H9 (cell line): ENCODE measurements around the gene ARMH1. TPM values are rescaled to one million over a fixed set of nuclear protein-coding genes. Genes with fewer than 3 reads are reported as not detected.

Experiments
- DNase-seq: peaks from one replicate; pipeline ENCODE4 v3.0.0-alpha.2; 2017
- H2AFZ ChIP-seq: one replicate; pipeline ENCODE4 v1.6.1; 2013; ENCODE audit warnings: mild to moderate bottlenecking, low read length, control low read depth, moderate library complexity
- H2AK5ac ChIP-seq: 2 replicates; pipeline ENCODE4 v1.6.1; 2013; ENCODE audit warnings: low read length, control low read depth, mixed read lengths; ENCODE audit not compliant: insufficient read length
- H2BK120ac ChIP-seq: one replicate; pipeline ENCODE4 v1.6.1; 2013; ENCODE audit warnings: low read depth, mild to moderate bottlenecking, low read length, control low read depth, inconsistent platforms; ENCODE audit not compliant: poor library complexity, severe bottlenecking
- H2BK12ac ChIP-seq: 2 replicates; pipeline ENCODE4 v1.6.1; 2013; ENCODE audit warnings: low read length, control low read depth, mixed read lengths, low read depth; ENCODE audit not compliant: insufficient read length
- H2BK15ac ChIP-seq: 2 replicates; pipeline ENCODE4 v1.6.1; 2013; ENCODE audit warnings: low read depth, low read length, control low read depth
- H2BK20ac ChIP-seq: one replicate; pipeline ENCODE4 v1.6.1; 2013; ENCODE audit warnings: low read depth, mild to moderate bottlenecking, low read length, control low read depth, inconsistent platforms; ENCODE audit not compliant: poor library complexity, severe bottlenecking
- H2BK5ac ChIP-seq: 2 replicates; pipeline ENCODE4 v1.6.1; 2013; ENCODE audit warnings: low read length, control low read depth, mixed read lengths; ENCODE audit not compliant: insufficient read length
- H3K14ac ChIP-seq: 2 replicates; pipeline ENCODE4 v1.6.1; 2013; ENCODE audit warnings: low read length, control low read depth; ENCODE audit not compliant: insufficient read depth
- H3K18ac ChIP-seq: 2 replicates; pipeline ENCODE4 v1.6.1; 2013; ENCODE audit warnings: low read depth, mild to moderate bottlenecking, mixed read lengths, low read length, control low read depth; ENCODE audit not compliant: insufficient read length
- H3K23ac ChIP-seq: 2 replicates; pipeline ENCODE4 v1.6.1; 2013; ENCODE audit warnings: low read length, control low read depth, mixed read lengths, low read depth; ENCODE audit not compliant: insufficient read length
- H3K23me2 ChIP-seq: 2 replicates; pipeline ENCODE4 v1.6.1; 2013; ENCODE audit warnings: low read depth, mild to moderate bottlenecking, mixed read lengths, low read length, control low read depth; ENCODE audit not compliant: insufficient read length, poor library complexity, severe bottlenecking
- H3K27ac ChIP-seq: 2 replicates; pipeline ENCODE4 v1.5.1; 2013; ENCODE audit warnings: low read length, control low read depth, mixed read lengths, low read depth; ENCODE audit not compliant: insufficient read length
- H3K27me3 ChIP-seq: 2 replicates; pipeline ENCODE4 v1.6.1; 2013; ENCODE audit warnings: low read length, control low read depth, inconsistent platforms; ENCODE audit not compliant: insufficient read depth
- H3K4ac ChIP-seq: 2 replicates; pipeline ENCODE4 v1.6.1; 2013; ENCODE audit warnings: low read depth, mild to moderate bottlenecking, control low read depth, inconsistent platforms, low read length, moderate library complexity
- H3K4me1 ChIP-seq: 2 replicates; pipeline ENCODE4 v1.6.1; 2013; ENCODE audit warnings: low read length, control low read depth, inconsistent platforms; ENCODE audit not compliant: insufficient read depth
- H3K4me2 ChIP-seq: 2 replicates; pipeline ENCODE4 v1.6.1; 2013; ENCODE audit warnings: low read length, control low read depth, mixed read lengths; ENCODE audit not compliant: insufficient read length, insufficient read depth
- H3K56ac ChIP-seq: 2 replicates; pipeline ENCODE4 v1.6.1; 2013; ENCODE audit warnings: low read depth, mild to moderate bottlenecking, mixed read lengths, low read length, control low read depth; ENCODE audit not compliant: insufficient read length
- H3K79me1 ChIP-seq: 2 replicates; pipeline ENCODE4 v1.6.1; 2013; ENCODE audit warnings: low read depth, mild to moderate bottlenecking, moderate library complexity, low read length, control low read depth, inconsistent platforms; ENCODE audit not compliant: insufficient read depth, poor library complexity, severe bottlenecking
- H3K79me2 ChIP-seq: 2 replicates; pipeline ENCODE4 v1.6.1; 2013; ENCODE audit warnings: low read length, control low read depth, inconsistent platforms; ENCODE audit not compliant: insufficient read depth
- H3K9ac ChIP-seq: 2 replicates; pipeline ENCODE4 v1.6.1; 2013; ENCODE audit warnings: low read length, control low read depth, mixed read lengths; ENCODE audit not compliant: insufficient read length; ENCODE audit errors: extremely low read depth
- H3K9me3 ChIP-seq: one replicate; pipeline ENCODE4 v1.6.1; 2013; ENCODE audit warnings: low read depth, low read length, inconsistent platforms; ENCODE audit not compliant: control insufficient read depth
- H3T11ph ChIP-seq: one replicate; pipeline ENCODE4 v1.6.1; 2013; ENCODE audit warnings: mild to moderate bottlenecking, low read length, control low read depth, inconsistent platforms
- H4K20me1 ChIP-seq: one replicate; pipeline ENCODE4 v1.6.1; 2013; ENCODE audit not compliant: control insufficient read depth, insufficient read length, insufficient read depth
- H4K5ac ChIP-seq: 2 replicates; pipeline ENCODE4 v1.6.1; 2013; ENCODE audit warnings: low read depth, mild to moderate bottlenecking, mixed read lengths, low read length, control low read depth; ENCODE audit not compliant: insufficient read length
- H4K8ac ChIP-seq: replicated peaks from 2 replicates; pipeline ENCODE4 v1.6.1; 2013; ENCODE audit warnings: low read length, control low read depth, mixed read lengths, low read depth; ENCODE audit not compliant: insufficient read length
- H4K91ac ChIP-seq: 2 replicates; pipeline ENCODE4 v1.6.1; 2013; ENCODE audit warnings: low read depth, mild to moderate bottlenecking, moderate library complexity, mixed read lengths, low read length, control low read depth; ENCODE audit not compliant: insufficient read length
- H3K27ac Mint-ChIP-seq, 3 experiments: 2 replicates in 2 of 3; 3 replicates in 1 of 3; pipeline ENCODE4 v1.8.0; 2020 to 2021; ENCODE audit warnings: mixed read lengths in 3 of 3, mild to moderate bottlenecking in 1 of 3, moderate library complexity in 1 of 3
- H3K27me3 Mint-ChIP-seq: 2 replicates; pipeline ENCODE4 v1.8.0; 2021; ENCODE audit warnings: low read depth, mild to moderate bottlenecking, moderate library complexity, mixed read lengths
- H3K36me3 Mint-ChIP-seq, 3 experiments: 2 replicates in 2 of 3; 3 replicates in 1 of 3; pipeline ENCODE4 v1.8.0; 2020 to 2021; ENCODE audit warnings: low read depth in 3 of 3, mixed read lengths in 3 of 3; ENCODE audit not compliant: insufficient read depth in 1 of 3
- H3K4me1 Mint-ChIP-seq, 2 experiments: 2 replicates each; pipeline ENCODE4 v1.8.0; 2020; ENCODE audit warnings: mixed read lengths in 2 of 2
- H3K4me3 Mint-ChIP-seq, 2 experiments: 2 replicates in 1 of 2; 3 replicates in 1 of 2; pipeline ENCODE4 v1.8.0; 2020 to 2021; ENCODE audit warnings: mild to moderate bottlenecking in 2 of 2, mixed read lengths in 2 of 2, moderate library complexity in 1 of 2
- H3K9me3 Mint-ChIP-seq, 2 experiments: 2 replicates in 1 of 2; 3 replicates in 1 of 2; pipeline ENCODE4 v1.8.0; 2020; ENCODE audit warnings: mild to moderate bottlenecking in 2 of 2, mixed read lengths in 2 of 2, moderate library complexity in 1 of 2
- CTCF ChIP-seq: fragments of 200-600 bp; sonication (generic); conservative IDR thresholded peaks from 3 replicates; pipeline ENCODE4 v1.8.0; 2021; ENCODE audit warnings: antibody characterized with exemption, mild to moderate bottlenecking
- WGBS: extraction: QIAGEN DNeasy Blood & Tissue Kit; methylation state at CpG from one replicate; pipeline ENCODE4 v1.1.7; 2013; ENCODE audit warnings: missing lambda C conversion rate, low lambda C conversion rate, mixed read lengths; ENCODE audit not compliant: insufficient read length; ENCODE audit errors: extremely low coverage; 5-methylcytosine and 5-hydroxymethylcytosine counted together
- total RNA-seq: library from RNA; stranded (reverse); gene quantifications from 2 replicates; pipeline ENCODE4 v1.2.1, GENCODE V29; 2021

The ARMH1 gene
- total RNA-seq, 1 experiment from 2014 or later, result 1.0 TPM

GRCh38 chr1:44636688-44637598, 37.6 kb upstream of the ARMH1 start:
- H3K56ac ChIP-seq, result no peak overlapping the region
- Mint-ChIP-seq H3K36me3 (peaks cover 33 to 82% (median 78%) of the 10 kb centered on the region in 3 experiments; a peak in 6 of 7 replicates), H3K27ac (peak overlapping the region in 1 of 3 experiments; percentile 72; a peak in 1 of 7 replicates), H3K4me1 (peaks cover 11 to 12% of the 10 kb centered on the region in 2 experiments), H3K27me3 (peaks cover 1% of the 10 kb centered on the region; the same call in 1 of the 2 replicates), H3K4me3 (no peak overlapping the region), H3K9me3 (no peaks in the 10 kb centered on the region)
- H2BK5ac ChIP-seq, result no peak overlapping the region
- H4K20me1 ChIP-seq, result no peaks in the 10 kb centered on the region
- H2BK120ac ChIP-seq, result no peak overlapping the region
- no peak overlapping the region for H2BK12ac ChIP-seq
- TF ChIP-seq CTCF, result no peak
- no peaks in the 10 kb centered on the region for H3K27me3 ChIP-seq
- no peak overlapping the region for H2BK20ac ChIP-seq
- no peak for DNase-seq
- H2AFZ ChIP-seq, result no peak overlapping the region
- peaks cover 4% of the 10 kb centered on the region for H3K79me1 ChIP-seq
- no peak overlapping the region for H3K23ac ChIP-seq
- H3K9ac ChIP-seq, result no peak overlapping the region
- no peaks in the 10 kb centered on the region for H3K9me3 ChIP-seq
- H3T11ph ChIP-seq, result no peak overlapping the region
- no peak overlapping the region for H3K14ac ChIP-seq
- no peak overlapping the region for H3K27ac ChIP-seq
- no peak overlapping the region for H2BK15ac ChIP-seq
- no peak overlapping the region for H4K91ac ChIP-seq
- no peak overlapping the region for H3K4me2 ChIP-seq
- no peaks in the 10 kb centered on the region for H3K79me2 ChIP-seq
- peaks cover 6% of the 10 kb centered on the region for H3K23me2 ChIP-seq
- H4K5ac ChIP-seq, result no peak overlapping the region
- no peak overlapping the region for H3K18ac ChIP-seq
- no peak overlapping the region for H3K4ac ChIP-seq
- no peak overlapping the region for H4K8ac ChIP-seq
- no peaks in the 10 kb centered on the region for H3K4me1 ChIP-seq
- WGBS, result no CpG with 5 or more reads among the region's 13 CpGs
- H2AK5ac ChIP-seq, result no peak overlapping the region
